ENCODE results near the gene MS4A12. TPM values are rescaled to one million over a fixed set of nuclear protein-coding genes. Genes with fewer than 3 reads are reported as not detected.
"Not testable (repeated sequence)": the region's sequence is repeated elsewhere in the genome, so short reads cannot be mapped to it uniquely, and the experiment has no call there.

Gene MS4A12
- total RNA-seq, 1 experiment from 2014 or later, result not detected

DNA sequence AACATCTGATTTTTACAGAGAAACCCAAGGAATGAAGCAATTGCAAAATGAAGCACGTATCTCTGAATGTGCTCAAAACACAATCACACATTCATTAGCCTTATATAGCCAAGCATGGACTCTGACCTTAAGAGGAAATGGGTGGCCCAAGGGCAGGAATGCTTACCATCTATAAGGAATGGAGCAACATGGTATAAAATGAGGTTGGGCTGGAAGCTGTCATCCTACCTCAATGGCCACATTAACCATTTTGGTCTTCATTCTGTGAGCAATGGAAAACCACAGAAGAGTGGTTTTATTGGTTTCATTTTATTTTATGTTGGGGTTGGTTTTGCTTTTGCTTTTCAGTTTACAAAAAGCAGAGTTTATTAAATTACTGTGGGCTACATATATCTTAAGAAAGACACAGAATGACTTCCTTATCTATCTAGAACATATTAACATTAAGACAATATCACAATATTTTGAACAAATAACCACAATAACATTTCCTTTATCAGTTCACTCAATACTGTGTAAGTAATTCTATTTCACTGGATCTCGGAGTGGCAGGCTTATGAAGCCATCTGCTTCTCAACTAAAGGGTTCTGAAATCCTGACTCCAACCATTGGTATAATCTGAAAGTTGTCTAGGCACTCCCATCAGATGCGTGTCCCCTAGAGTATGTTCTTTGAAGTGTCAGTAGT lies 11.8 kb downstream of the MS4A12 start:
- H3K56ac ChIP-seq (ENCODE audit: insufficient read length, low read depth, low read length), result no peak overlapping the region
- no peak overlapping the region for H2BK20ac ChIP-seq (ENCODE audit: low read depth, low read length, poor library complexity, severe bottlenecking)
- H2AK5ac ChIP-seq (ENCODE audit: insufficient read length, low read length), result no peak overlapping the region
- no peak overlapping the region for H2BK15ac ChIP-seq (ENCODE audit: low read depth, low read length)
- H2BK120ac ChIP-seq (ENCODE audit: low read depth, low read length, poor library complexity, severe bottlenecking), result no peak overlapping the region
- no CpG with 5 or more reads among the region's 3 CpGs for WGBS (ENCODE audit: extremely low coverage, insufficient read length, low lambda C conversion rate)
- no peak overlapping the region for H3K4me3 Mint-ChIP-seq
- no peaks in the 10 kb centered on the region for H3K23me2 ChIP-seq (ENCODE audit: insufficient read length, low read depth, low read length, poor library complexity, severe bottlenecking)
- H3K27me3 Mint-ChIP-seq (ENCODE audit: low read depth), result no peaks in the 10 kb centered on the region
- H3K36me3 Mint-ChIP-seq (ENCODE audit: insufficient read depth in 1 of 3, low read depth in 3 of 3), result peaks cover 5 to 10% (median 6%) of the 10 kb centered on the region in 3 experiments
- H3K14ac ChIP-seq (ENCODE audit: insufficient read depth, low read length), result no peak overlapping the region
- H2BK5ac ChIP-seq (ENCODE audit: insufficient read length, low read length), result no peak overlapping the region
- H3K9me3 ChIP-seq (ENCODE audit: control insufficient read depth, low read depth, low read length), result no peaks in the 10 kb centered on the region
- no peak overlapping the region for H3K4me2 ChIP-seq (ENCODE audit: insufficient read depth, insufficient read length, low read length)
- no peak overlapping the region for H3T11ph ChIP-seq (ENCODE audit: low read length)
- H3K9me3 Mint-ChIP-seq, result peaks cover 7 to 15% of the 10 kb centered on the region in 2 experiments
- no peaks in the 10 kb centered on the region for H3K27me3 ChIP-seq (ENCODE audit: insufficient read depth, low read length)
- no peak overlapping the region for H3K9ac ChIP-seq (ENCODE audit: extremely low read depth, insufficient read length, low read length)
- no peak overlapping the region for H3K27ac Mint-ChIP-seq
- H3K79me1 ChIP-seq (ENCODE audit: insufficient read depth, low read depth, low read length, poor library complexity, severe bottlenecking), result no peaks in the 10 kb centered on the region
- no peak overlapping the region for H4K8ac ChIP-seq (replicated peaks; ENCODE audit: insufficient read length, low read depth, low read length)
- no peaks in the 10 kb centered on the region for H3K79me2 ChIP-seq (ENCODE audit: insufficient read depth, low read length)
- no peak overlapping the region for H2BK12ac ChIP-seq (ENCODE audit: insufficient read length, low read depth, low read length)
- no peak for DNase-seq
- H4K5ac ChIP-seq (ENCODE audit: insufficient read length, low read depth, low read length), result no peak overlapping the region
- H3K23ac ChIP-seq (ENCODE audit: insufficient read length, low read depth, low read length), result no peak overlapping the region
- peaks cover 31 to 32% of the 10 kb centered on the region in 2 experiments for H3K4me1 Mint-ChIP-seq
- no peak overlapping the region for H3K27ac ChIP-seq (ENCODE audit: insufficient read length, low read depth, low read length)
- H3K18ac ChIP-seq (ENCODE audit: insufficient read length, low read depth, low read length), result no peak overlapping the region
- H2AFZ ChIP-seq (ENCODE audit: low read length), result no peak overlapping the region
- TF ChIP-seq, protein P1, sequence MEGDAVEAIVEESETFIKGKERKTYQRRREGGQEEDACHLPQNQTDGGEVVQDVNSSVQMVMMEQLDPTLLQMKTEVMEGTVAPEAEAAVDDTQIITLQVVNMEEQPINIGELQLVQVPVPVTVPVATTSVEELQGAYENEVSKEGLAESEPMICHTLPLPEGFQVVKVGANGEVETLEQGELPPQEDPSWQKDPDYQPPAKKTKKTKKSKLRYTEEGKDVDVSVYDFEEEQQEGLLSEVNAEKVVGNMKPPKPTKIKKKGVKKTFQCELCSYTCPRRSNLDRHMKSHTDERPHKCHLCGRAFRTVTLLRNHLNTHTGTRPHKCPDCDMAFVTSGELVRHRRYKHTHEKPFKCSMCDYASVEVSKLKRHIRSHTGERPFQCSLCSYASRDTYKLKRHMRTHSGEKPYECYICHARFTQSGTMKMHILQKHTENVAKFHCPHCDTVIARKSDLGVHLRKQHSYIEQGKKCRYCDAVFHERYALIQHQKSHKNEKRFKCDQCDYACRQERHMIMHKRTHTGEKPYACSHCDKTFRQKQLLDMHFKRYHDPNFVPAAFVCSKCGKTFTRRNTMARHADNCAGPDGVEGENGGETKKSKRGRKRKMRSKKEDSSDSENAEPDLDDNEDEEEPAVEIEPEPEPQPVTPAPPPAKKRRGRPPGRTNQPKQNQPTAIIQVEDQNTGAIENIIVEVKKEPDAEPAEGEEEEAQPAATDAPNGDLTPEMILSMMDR (conservative IDR thresholded peaks at IDR 0.05), result no peak
- no peaks in the 10 kb centered on the region for H3K4me1 ChIP-seq (ENCODE audit: insufficient read depth, low read length)
- H3K4ac ChIP-seq (ENCODE audit: low read depth, low read length), result no peak overlapping the region
- no peak overlapping the region for H4K91ac ChIP-seq (ENCODE audit: insufficient read length, low read depth, low read length)
- no peaks in the 10 kb centered on the region for H4K20me1 ChIP-seq (ENCODE audit: control insufficient read depth, insufficient read depth, insufficient read length)

DNA sequence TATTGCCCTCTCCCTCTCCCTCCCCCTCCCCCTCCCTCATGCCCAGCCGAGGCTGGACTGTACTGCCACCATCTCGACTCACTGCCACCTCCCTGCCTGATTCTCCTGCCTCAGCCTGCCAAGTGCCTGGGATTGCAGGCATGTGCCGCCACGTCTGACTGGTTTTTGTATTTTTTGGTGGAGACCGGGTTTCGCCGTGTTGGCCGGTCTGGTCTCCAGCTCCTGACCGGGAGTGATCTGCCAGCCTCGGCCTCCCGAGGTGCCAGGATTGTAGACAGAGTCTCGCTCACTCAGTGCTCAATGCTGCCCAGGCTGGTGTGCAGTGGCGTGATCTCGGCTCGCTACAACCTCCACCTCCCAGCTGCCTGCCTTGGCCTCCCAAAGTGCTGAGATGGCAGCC lies 17.0 kb downstream of the MS4A12 start:
- H3K9ac ChIP-seq (ENCODE audit: extremely low read depth, insufficient read length, low read length); H3K23ac ChIP-seq (ENCODE audit: insufficient read length, low read depth, low read length); H3K4me1 Mint-ChIP-seq; H3K18ac ChIP-seq (ENCODE audit: insufficient read length, low read depth, low read length); H2BK15ac ChIP-seq (ENCODE audit: low read depth, low read length); H2AFZ ChIP-seq (ENCODE audit: low read length); H2BK12ac ChIP-seq (ENCODE audit: insufficient read length, low read depth, low read length); H2BK20ac ChIP-seq (ENCODE audit: low read depth, low read length, poor library complexity, severe bottlenecking); H3K4me3 Mint-ChIP-seq; H3K4me2 ChIP-seq (ENCODE audit: insufficient read depth, insufficient read length, low read length); H3K27me3 Mint-ChIP-seq (ENCODE audit: low read depth); H3K79me1 ChIP-seq (ENCODE audit: insufficient read depth, low read depth, low read length, poor library complexity, severe bottlenecking); H2BK5ac ChIP-seq (ENCODE audit: insufficient read length, low read length); DNase-seq; H4K20me1 ChIP-seq (ENCODE audit: control insufficient read depth, insufficient read depth, insufficient read length); H4K91ac ChIP-seq (ENCODE audit: insufficient read length, low read depth, low read length); H3K27ac Mint-ChIP-seq; H4K8ac ChIP-seq (replicated peaks; ENCODE audit: insufficient read length, low read depth, low read length); H3K14ac ChIP-seq (ENCODE audit: insufficient read depth, low read length); H3T11ph ChIP-seq (ENCODE audit: low read length); H3K23me2 ChIP-seq (ENCODE audit: insufficient read length, low read depth, low read length, poor library complexity, severe bottlenecking); H3K27ac ChIP-seq (ENCODE audit: insufficient read length, low read depth, low read length); H3K56ac ChIP-seq (ENCODE audit: insufficient read length, low read depth, low read length); H4K5ac ChIP-seq (ENCODE audit: insufficient read length, low read depth, low read length); H3K27me3 ChIP-seq (ENCODE audit: insufficient read depth, low read length); H3K4me1 ChIP-seq (ENCODE audit: insufficient read depth, low read length); H2AK5ac ChIP-seq (ENCODE audit: insufficient read length, low read length); H3K79me2 ChIP-seq (ENCODE audit: insufficient read depth, low read length); H3K4ac ChIP-seq (ENCODE audit: low read depth, low read length); H2BK120ac ChIP-seq (ENCODE audit: low read depth, low read length, poor library complexity, severe bottlenecking); H3K9me3 ChIP-seq (ENCODE audit: control insufficient read depth, low read depth, low read length): not testable (repeated sequence)
- peaks cover 7 to 23% (median 8%) of the 10 kb centered on the region in 3 experiments; a peak in 6 of 7 replicates for H3K36me3 Mint-ChIP-seq (ENCODE audit: insufficient read depth in 1 of 3, low read depth in 3 of 3)
- WGBS (ENCODE audit: extremely low coverage, insufficient read length, low lambda C conversion rate), result no CpG with 5 or more reads among the region's 15 CpGs
- peaks cover 19 to 23% of the 10 kb centered on the region in 2 experiments for H3K9me3 Mint-ChIP-seq

Data from H9 (cell line).